Brain pericyte (primary cell): ENCODE data around the gene KCNK6.
A peak's percentile ranks its signal among the peaks of the same experiment; 100 is the strongest.

Experiments used
- DNase-seq: peaks from one replicate; pipeline ENCODE4 v3.0.0-alpha.2; 2012; ENCODE audit warnings: low read depth, low spot score

The KCNK6 gene

DNA sequence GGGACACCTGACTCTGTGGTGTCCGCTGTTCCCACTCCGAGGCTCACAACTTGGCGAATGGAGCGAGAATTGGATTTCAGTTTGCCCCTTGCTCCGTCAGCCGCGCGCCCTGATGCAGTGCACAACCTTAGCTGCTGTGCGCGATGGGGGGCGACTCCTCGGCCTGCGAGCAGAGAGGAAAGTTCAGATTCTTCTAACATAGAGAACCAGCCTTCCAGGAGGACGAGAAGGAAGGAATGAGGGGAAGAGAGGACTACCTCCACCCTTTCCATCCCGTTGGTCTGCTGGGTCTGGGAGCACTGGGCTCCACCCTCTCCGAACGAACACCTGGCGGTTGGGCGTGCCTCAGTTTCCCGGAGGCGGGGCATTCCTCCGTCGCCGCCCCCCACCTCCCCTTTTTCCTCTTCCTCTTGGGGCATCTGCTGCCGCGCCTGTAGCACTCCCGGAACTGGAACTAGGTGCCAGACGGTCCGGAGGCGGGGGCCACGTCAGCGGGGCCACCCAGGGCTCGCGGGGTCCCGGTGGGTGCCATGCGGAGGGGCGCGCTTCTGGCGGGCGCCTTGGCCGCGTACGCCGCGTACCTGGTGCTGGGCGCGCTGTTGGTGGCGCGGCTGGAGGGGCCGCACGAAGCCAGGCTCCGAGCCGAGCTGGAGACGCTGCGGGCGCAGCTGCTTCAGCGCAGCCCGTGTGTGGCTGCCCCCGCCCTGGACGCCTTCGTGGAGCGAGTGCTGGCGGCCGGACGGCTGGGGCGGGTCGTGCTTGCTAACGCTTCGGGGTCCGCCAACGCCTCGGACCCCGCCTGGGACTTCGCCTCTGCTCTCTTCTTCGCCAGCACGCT lies at the start of gene KCNK6:
TSS of gene KCNK6 (plus strand) at position 425 of the 838 bp plus-strand sequence. CDS start at position 531, 106 bp downstream.
- no peak for DNase-seq

GRCh38 chr19:38270587-38271167 lies 49.0 kb upstream of the KCNK6 start:
- DNase-seq, result peak; percentile 39

GRCh38 chr19:38273499-38273898 lies 46.1 kb upstream of the KCNK6 start:
- no peak for DNase-seq

DNA sequence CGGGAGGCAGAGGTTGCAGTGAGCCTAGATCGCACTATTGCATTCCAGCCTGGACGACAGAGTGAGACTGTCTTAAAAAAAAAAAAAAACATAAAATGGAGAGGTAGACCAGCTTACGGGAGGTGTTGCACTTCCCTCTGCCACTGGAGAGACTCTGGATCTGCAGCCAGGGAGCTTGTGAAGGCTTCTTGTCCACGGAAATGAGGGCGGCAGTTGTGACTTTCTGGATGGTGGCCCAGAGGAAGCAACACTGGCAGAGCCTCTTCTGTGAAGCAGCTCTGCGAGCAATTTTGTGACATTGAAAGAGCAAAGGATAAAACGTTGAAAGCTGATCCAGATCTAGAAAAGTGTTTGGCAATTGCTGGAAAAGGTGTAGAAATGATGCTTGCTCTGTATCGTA lies 44.9 kb upstream of the KCNK6 start:
- DNase-seq, result no peak

- DNase-seq, result no peak
These were observed 42.6 kb upstream of the KCNK6 start for GRCh38 chr19:38276942-38277517.

- DNase-seq, result no peak
These were observed 42.1 kb upstream of the KCNK6 start for GRCh38 chr19:38277549-38277948.

- no peak for DNase-seq
These were observed 41.5 kb upstream of the KCNK6 start for GRCh38 chr19:38277969-38278680.

- DNase-seq, result no peak
These were observed 40.9 kb upstream of the KCNK6 start for GRCh38 chr19:38278751-38279150.

GRCh38 chr19:38280030-38280921 lies 39.4 kb upstream of the KCNK6 start:
- no peak for DNase-seq

DNA sequence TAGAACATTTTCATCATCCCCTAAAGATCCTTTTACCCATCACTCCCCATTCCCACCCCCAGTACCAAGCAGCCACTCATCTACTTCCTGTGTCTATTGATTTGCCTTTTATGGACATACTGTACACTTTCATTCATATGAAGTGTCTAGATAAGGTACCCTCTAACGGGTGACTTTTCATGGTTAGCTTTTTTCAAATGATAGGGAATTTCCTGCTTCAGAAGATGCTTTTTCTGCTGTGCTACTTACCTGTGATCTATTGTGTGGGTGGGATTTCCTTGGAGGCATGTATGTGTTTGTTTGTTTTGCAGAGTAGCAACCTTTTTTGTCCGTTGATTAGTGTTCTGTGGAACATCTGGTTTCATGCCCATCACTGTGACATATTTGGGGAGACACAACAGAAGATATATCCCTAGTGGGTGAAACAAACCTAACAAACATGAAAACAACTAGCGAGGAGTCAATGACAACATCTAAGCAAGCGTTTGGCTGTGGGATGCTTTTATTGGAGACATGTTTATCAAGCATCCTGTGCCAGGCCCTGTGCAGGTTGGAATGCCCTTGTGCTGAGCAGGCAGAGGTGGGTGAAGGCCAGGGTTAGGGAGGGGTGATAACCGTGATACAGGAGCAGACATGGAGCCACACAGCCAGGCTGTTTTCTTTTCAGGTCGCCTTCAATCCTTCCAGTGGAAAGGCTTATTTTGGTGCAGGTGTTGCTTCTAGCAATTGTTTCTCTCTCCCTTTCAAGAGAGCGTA lies 37.7 kb upstream of the KCNK6 start:
- no peak for DNase-seq

DNA sequence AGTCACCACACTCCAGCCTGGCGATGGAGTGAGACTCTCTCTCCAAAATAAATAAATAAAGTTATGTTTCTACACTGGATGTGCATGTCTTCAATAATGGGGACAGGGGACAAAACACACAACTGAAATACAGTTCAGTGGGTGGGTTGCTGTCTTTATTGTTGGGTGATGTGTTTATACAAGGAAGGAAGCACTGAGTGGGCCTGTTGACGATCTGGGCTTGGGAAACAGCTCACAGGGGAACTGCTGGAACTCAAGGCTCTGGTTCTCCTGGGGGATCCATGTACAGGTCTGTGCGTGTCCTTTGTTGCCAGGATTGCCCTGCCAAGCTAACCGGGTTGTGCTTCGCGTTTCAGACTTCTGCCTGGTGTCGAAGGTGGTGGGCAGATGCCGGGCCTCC lies 36.4 kb upstream of the KCNK6 start:
- no peak for DNase-seq

DNA sequence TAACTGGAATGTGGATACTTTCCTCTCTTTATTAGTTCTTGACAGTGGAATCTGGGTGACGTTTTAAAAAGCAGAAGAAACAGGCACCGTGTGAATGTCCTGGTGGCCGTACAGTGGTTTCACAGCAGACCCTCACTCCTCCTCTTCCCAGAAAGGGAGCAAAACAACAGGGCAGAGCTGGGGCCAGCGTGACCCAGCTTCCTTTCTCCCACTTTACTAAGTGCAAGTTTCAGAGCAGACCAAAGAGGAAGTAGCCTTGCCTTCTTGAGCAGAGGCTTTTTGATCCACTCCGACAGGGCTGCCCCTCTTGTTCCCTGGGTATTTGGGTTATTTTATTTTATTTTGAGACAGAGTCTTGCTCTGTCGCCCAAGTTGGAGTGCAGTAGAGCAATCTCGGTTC lies 35.2 kb upstream of the KCNK6 start:
- DNase-seq, result no peak

DNA sequence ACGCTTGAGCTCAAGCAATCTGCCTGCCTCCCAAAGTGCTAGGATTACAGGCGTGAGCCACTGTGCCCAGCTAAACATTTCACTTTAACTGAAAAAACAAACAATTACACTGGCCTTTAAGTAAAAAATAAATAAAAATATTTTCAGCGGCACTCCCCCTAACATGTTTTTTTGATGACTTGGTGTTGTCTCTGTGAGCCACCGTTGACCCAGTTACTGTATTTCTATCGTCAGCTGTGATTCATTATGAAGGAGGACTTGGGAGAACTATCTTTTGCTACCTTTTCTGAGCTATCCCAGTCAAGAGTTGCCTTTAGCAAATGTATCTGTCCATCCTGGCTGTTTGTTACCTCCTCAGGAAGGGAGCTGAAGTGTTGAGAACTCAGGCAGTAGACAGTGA lies 34.1 kb upstream of the KCNK6 start:
- no peak for DNase-seq

GRCh38 chr19:38287604-38288003 lies 32.0 kb upstream of the KCNK6 start:
- no peak for DNase-seq

DNA sequence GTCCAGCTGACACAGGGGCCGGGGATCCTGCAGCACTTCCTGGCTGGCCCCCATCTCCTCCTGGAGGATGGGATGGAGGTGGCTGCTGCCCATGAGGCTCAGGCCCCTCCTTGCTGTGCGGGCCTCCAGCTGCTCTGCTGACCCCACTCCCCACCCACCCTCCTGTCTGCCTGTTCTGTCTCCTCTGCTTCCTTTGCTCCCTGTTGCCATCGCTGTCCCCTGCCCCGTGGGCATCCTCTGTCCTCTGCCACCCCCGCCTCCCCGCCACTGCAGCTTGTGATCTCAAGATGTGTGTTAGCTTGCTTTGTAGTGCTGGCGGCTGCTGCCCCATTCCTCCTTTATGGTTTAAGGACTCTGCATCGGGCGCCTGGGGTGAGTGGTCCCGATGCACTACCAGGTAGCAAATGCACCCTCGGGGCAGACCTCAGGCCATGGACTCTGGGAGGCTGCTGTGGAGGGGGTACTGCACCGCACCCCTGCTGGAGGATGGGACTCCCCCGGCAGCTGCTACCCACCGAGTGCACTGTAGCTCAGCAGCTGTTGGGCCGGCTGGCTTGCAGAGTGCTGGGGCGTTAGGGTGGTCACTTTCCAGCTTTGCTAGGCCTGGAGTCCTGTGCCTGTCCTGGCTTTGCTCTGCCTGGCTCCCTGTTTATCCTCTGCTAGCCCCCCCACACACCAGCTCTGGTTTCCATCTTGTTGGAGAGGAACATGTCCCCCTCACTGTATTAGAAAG lies 31.4 kb upstream of the KCNK6 start:
- DNase-seq, result no peak

- no peak for DNase-seq
These were observed 29.7 kb upstream of the KCNK6 start for GRCh38 chr19:38289955-38290354.

- DNase-seq, result peak; percentile 55
These were observed 29.0 kb upstream of the KCNK6 start for GRCh38 chr19:38290631-38291147.

DNA sequence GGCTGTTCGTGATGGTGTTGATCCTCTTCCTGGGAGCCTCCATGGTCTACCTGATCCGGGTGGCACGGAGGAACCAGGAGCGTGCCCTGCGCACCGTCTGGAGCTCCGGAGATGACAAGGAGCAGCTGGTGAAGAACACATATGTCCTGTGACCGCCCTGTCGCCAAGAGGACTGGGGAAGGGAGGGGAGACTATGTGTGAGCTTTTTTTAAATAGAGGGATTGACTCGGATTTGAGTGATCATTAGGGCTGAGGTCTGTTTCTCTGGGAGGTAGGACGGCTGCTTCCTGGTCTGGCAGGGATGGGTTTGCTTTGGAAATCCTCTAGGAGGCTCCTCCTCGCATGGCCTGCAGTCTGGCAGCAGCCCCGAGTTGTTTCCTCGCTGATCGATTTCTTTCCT lies 27.8 kb upstream of the KCNK6 start:
- DNase-seq, result no peak

DNA sequence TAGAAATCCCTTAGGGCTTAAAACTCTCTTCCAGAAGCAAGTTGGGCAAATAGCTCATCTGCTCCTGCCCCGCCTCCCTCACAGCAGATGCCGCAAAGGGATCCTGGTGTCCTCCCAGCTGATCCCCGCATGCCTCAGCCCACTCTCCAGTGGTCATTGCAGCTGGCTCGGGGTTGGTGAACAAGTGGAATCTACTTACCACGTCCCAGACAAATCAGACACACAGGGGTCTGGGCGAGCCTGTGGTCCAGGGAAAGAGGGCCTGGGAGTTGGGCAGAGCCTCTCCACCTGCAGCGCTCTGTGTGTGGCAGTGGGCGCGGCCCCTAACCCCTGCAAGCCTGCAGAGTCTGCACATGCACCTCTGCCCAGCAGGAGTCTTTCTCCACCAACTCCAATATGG lies 26.4 kb upstream of the KCNK6 start:
- no peak for DNase-seq

GRCh38 chr19:38294090-38294489 lies 25.6 kb upstream of the KCNK6 start:
- no peak for DNase-seq
